ENCODE results near the gene TAS1R1.

- TF ChIP-seq KDM5A (IDR thresholded peaks at IDR 0.05) (no peak), JUNB (IDR thresholded peaks at IDR 0.05) (no peak), KDM1A (IDR thresholded peaks at IDR 0.05; ENCODE audit: low read depth) (no peak), CHD2 (IDR thresholded peaks at IDR 0.05; ENCODE audit: low read length, partially characterized antibody) (no peak), CTCF (IDR thresholded peaks at IDR 0.05) (no peak), CEBPB (IDR thresholded peaks at IDR 0.05) (no peak), BCL3 (IDR thresholded peaks at IDR 0.05) (no peak), REST (IDR thresholded peaks at IDR 0.05) (no peak), POLR2A (IDR thresholded peaks at IDR 0.05; ENCODE audit: low read length) (no peak)
Measured at GRCh38 chr1:6581561-6582305, 26.6 kb downstream of the TAS1R1 start.

Data from A549 (cell line).